ENCODE data around the gene DNM3. TPM values are rescaled to one million over a fixed set of nuclear protein-coding genes. Genes with fewer than 3 reads are reported as not detected.

DNM3 gene
- polyA plus RNA-seq, 1 donor (not counting 4 experiments of a cell fraction or from before 2014, with no cell fraction given) = 2.0 TPM

- H3K27me3 ChIP-seq (ENCODE audit: control insufficient read depth, extremely low read depth, insufficient read depth, low read length) = no peaks in the 10 kb centered on the region
- H3K4me3 ChIP-seq (ENCODE audit: control insufficient read depth in 2 of 3, extremely low read depth in 1 of 3, insufficient read depth in 2 of 3, low read depth in 1 of 3, low read length in 3 of 3) = no peak overlapping the region
- no peaks in the 10 kb centered on the region for H3K36me3 ChIP-seq (ENCODE audit: control insufficient read depth in 2 of 2, extremely low read depth in 1 of 2, insufficient read depth in 2 of 2, low read length in 2 of 2)
- H4K20me1 ChIP-seq (ENCODE audit: control insufficient read depth, extremely low read depth, insufficient read depth, low read length) = no peaks in the 10 kb centered on the region
- FAIRE-seq (peak; percentile 68), DNase-seq (ENCODE audit: low read depth, low spot score) (no peak)
- peaks cover 43% of the 10 kb centered on the region for H3K4me1 ChIP-seq (ENCODE audit: control insufficient read depth, extremely low read depth, insufficient read depth, low read length)
- TF ChIP-seq, protein P1, sequence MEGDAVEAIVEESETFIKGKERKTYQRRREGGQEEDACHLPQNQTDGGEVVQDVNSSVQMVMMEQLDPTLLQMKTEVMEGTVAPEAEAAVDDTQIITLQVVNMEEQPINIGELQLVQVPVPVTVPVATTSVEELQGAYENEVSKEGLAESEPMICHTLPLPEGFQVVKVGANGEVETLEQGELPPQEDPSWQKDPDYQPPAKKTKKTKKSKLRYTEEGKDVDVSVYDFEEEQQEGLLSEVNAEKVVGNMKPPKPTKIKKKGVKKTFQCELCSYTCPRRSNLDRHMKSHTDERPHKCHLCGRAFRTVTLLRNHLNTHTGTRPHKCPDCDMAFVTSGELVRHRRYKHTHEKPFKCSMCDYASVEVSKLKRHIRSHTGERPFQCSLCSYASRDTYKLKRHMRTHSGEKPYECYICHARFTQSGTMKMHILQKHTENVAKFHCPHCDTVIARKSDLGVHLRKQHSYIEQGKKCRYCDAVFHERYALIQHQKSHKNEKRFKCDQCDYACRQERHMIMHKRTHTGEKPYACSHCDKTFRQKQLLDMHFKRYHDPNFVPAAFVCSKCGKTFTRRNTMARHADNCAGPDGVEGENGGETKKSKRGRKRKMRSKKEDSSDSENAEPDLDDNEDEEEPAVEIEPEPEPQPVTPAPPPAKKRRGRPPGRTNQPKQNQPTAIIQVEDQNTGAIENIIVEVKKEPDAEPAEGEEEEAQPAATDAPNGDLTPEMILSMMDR (optimal IDR thresholded peaks at IDR 0.05 in 1 of 3, IDR thresholded peaks at IDR 0.05 in 1 of 3, conservative IDR thresholded peaks at IDR 0.05 in 1 of 3; ENCODE audit: extremely low read depth in 1 of 3, insufficient read depth in 2 of 3, low read length in 3 of 3) = no peak
- TF ChIP-seq EZH2 (IDR thresholded peaks at IDR 0.05; ENCODE audit: low read length) = no peak
- dilution Hi-C loops (cut with MboI; ENCODE audit: extremely low pct_ligation_motif_present, low sequenced_read_pairs) = no loop called here
- H3K9me1 ChIP-seq (ENCODE audit: control insufficient read depth, extremely low read depth, insufficient read depth, low read length) = no peaks in the 10 kb centered on the region
- no peak overlapping the region for H2AFZ ChIP-seq (ENCODE audit: control insufficient read depth, low read length)
- no peak overlapping the region for H3K27ac ChIP-seq (ENCODE audit: control insufficient read depth, insufficient read depth, low read length)
- no peak overlapping the region for H3K9ac ChIP-seq (ENCODE audit: control insufficient read depth, extremely low read depth, insufficient read depth, low read length)
- H3K9me3 ChIP-seq (ENCODE audit: control insufficient read depth, low read depth, low read length) = no peaks in the 10 kb centered on the region
- peak overlapping the region; percentile 49 for H3K4me2 ChIP-seq (ENCODE audit: control insufficient read depth, extremely low read depth, insufficient read depth, low read depth, low read length)
- no peaks in the 10 kb centered on the region for H3K79me2 ChIP-seq (ENCODE audit: control insufficient read depth, insufficient read depth, low read length)
Measured at GRCh38 chr1:171913385-171913784, 72.1 kb downstream of the DNM3 start.

DNA sequence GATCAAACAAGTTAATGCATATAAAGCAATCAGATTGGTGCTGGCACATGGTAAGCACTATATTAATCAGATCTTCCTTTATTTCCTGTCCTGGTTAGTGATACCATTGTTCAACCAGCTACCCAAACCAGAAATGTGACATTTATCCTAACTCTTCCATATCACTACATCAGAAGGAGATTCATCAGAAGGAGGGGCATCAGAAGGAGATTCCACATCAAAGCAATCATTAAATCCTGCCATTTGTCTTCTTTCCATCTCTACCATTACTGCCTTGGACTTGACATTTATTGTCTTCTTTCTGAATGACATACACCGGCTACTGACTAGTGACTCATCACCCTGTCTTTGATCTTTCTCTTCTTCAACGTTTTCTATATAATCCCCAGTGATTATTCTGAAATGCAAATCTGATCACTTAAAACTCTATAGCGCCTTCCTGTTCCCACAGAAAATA lies 75.0 kb downstream of the DNM3 start:
- Histone ChIP-seq H3K27ac (ENCODE audit: control insufficient read depth, insufficient read depth, low read length) (no peak overlapping the region), H3K9me1 (ENCODE audit: control insufficient read depth, extremely low read depth, insufficient read depth, low read length) (no peaks in the 10 kb centered on the region)
- dilution Hi-C loops (cut with MboI; ENCODE audit: extremely low pct_ligation_motif_present, low sequenced_read_pairs) = no loop called here

More for the DNA sequence above, 75.0 kb downstream of the DNM3 start:
- Histone ChIP-seq H3K4me2 (ENCODE audit: control insufficient read depth, extremely low read depth, insufficient read depth, low read depth, low read length) (no peak overlapping the region), H3K79me2 (ENCODE audit: control insufficient read depth, insufficient read depth, low read length) (no peaks in the 10 kb centered on the region), H4K20me1 (ENCODE audit: control insufficient read depth, extremely low read depth, insufficient read depth, low read length) (no peaks in the 10 kb centered on the region), H3K4me1 (ENCODE audit: control insufficient read depth, extremely low read depth, insufficient read depth, low read length) (peaks cover 31% of the 10 kb centered on the region), H3K9me3 (ENCODE audit: control insufficient read depth, low read depth, low read length) (no peaks in the 10 kb centered on the region), H2AFZ (ENCODE audit: control insufficient read depth, low read length) (no peak overlapping the region), H3K36me3 (ENCODE audit: control insufficient read depth in 2 of 2, extremely low read depth in 1 of 2, insufficient read depth in 2 of 2, low read length in 2 of 2) (no peaks in the 10 kb centered on the region), H3K9ac (ENCODE audit: control insufficient read depth, extremely low read depth, insufficient read depth, low read length) (no peak overlapping the region), H3K27me3 (ENCODE audit: control insufficient read depth, extremely low read depth, insufficient read depth, low read length) (no peaks in the 10 kb centered on the region), H3K4me3 (ENCODE audit: control insufficient read depth in 2 of 3, extremely low read depth in 1 of 3, insufficient read depth in 2 of 3, low read depth in 1 of 3, low read length in 3 of 3) (no peak overlapping the region)
- FAIRE-seq (peak; percentile 53), DNase-seq (ENCODE audit: low read depth, low spot score) (no peak)
- no peak for TF ChIP-seq EZH2 (IDR thresholded peaks at IDR 0.05; ENCODE audit: low read length)
- TF ChIP-seq, protein P1 (optimal IDR thresholded peaks at IDR 0.05 in 1 of 3, IDR thresholded peaks at IDR 0.05 in 1 of 3, conservative IDR thresholded peaks at IDR 0.05 in 1 of 3; ENCODE audit: extremely low read depth in 1 of 3, insufficient read depth in 2 of 3, low read length in 3 of 3) = no peak
